ENCODE data around the gene HDAC7. TPM values are rescaled to one million over a fixed set of nuclear protein-coding genes. Genes with fewer than 3 reads are reported as not detected.
A peak's percentile ranks its signal among the peaks of the same experiment; 100 is the strongest.
"Not testable (repeated sequence)": the region's sequence is repeated elsewhere in the genome, so short reads cannot be mapped to it uniquely, and the experiment has no call there.

The HDAC7 gene
- total and polyA plus RNA-seq, 2 of the 13 experiments (the other 11 are each of a cell fraction or from before 2014, with no cell fraction given) = 4.6 to 10.8 TPM

- TF ChIP-seq NRL (CRISPR knock-in tag; IDR thresholded peaks at IDR 0.05; ENCODE audit: borderline replicate concordance) (0 out of 2 replicates have a peak, but pooled peaks have one; percentile 35), STAG1 (CRISPR knock-in tag; IDR thresholded peaks at IDR 0.05) (0 out of 2 replicates have a peak, but pooled peaks have one; percentile 7), HNF4A (CRISPR knock-in tag; IDR thresholded peaks at IDR 0.05) (peak; percentile 72), PLRG1 (conservative IDR thresholded peaks at IDR 0.05) (no peak), KAT8 (CRISPR knock-in tag; IDR thresholded peaks at IDR 0.05) (0 out of 2 replicates have a peak, but pooled peaks have one; percentile 21)
- TF ChIP-seq, protein P1, sequence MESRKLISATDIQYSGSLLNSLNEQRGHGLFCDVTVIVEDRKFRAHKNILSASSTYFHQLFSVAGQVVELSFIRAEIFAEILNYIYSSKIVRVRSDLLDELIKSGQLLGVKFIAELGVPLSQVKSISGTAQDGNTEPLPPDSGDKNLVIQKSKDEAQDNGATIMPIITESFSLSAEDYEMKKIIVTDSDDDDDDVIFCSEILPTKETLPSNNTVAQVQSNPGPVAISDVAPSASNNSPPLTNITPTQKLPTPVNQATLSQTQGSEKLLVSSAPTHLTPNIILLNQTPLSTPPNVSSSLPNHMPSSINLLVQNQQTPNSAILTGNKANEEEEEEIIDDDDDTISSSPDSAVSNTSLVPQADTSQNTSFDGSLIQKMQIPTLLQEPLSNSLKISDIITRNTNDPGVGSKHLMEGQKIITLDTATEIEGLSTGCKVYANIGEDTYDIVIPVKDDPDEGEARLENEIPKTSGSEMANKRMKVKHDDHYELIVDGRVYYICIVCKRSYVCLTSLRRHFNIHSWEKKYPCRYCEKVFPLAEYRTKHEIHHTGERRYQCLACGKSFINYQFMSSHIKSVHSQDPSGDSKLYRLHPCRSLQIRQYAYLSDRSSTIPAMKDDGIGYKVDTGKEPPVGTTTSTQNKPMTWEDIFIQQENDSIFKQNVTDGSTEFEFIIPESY (CRISPR knock-in tag; IDR thresholded peaks at IDR 0.05) = peak; percentile 56; the same call in 1 of the 2 replicates
Observed at GRCh38 chr12:47817272-47818006, 2.3 kb downstream of the HDAC7 start (continued).

- H3K79me2 ChIP-seq (ENCODE audit: insufficient read depth, low read length) = peaks cover 1% of the 10 kb centered on the region
- H3K27ac ChIP-seq (ENCODE audit: extremely low read length, insufficient read depth, low read length) = no peak overlapping the region
- CTCF ChIA-PET (ENCODE audit: low intra/inter-chr PET ratio, low total read pairs) = interaction anchor here (1.6 kb wide), 1 partner anchor 21 kb away, joined by 4 read pairs; no protein-coding TSS in a partner anchor
- intact Hi-C loops (cut with micrococcal nuclease; ENCODE audit: unreplicated experiment) = no loop called here
- peaks cover 4% of the 10 kb centered on the region; the same call in 1 of the 2 replicates for H4K20me1 ChIP-seq (ENCODE audit: insufficient read depth, low read length)
- H3K27me3 ChIP-seq (ENCODE audit: control insufficient read depth in 1 of 2, insufficient read depth in 2 of 2, low read length in 2 of 2) = peaks cover 0 to under 1% of the 10 kb centered on the region in 2 experiments; a peak in 2 of 5 replicates
- TF ChIP-seq, protein P2, sequence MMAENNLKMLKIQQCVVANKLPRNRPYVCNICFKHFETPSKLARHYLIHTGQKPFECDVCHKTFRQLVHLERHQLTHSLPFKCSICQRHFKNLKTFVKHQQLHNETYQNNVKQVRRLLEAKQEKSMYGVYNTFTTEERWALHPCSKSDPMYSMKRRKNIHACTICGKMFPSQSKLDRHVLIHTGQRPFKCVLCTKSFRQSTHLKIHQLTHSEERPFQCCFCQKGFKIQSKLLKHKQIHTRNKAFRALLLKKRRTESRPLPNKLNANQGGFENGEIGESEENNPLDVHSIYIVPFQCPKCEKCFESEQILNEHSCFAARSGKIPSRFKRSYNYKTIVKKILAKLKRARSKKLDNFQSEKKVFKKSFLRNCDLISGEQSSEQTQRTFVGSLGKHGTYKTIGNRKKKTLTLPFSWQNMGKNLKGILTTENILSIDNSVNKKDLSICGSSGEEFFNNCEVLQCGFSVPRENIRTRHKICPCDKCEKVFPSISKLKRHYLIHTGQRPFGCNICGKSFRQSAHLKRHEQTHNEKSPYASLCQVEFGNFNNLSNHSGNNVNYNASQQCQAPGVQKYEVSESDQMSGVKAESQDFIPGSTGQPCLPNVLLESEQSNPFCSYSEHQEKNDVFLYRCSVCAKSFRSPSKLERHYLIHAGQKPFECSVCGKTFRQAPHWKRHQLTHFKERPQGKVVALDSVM (CRISPR knock-in tag; IDR thresholded peaks at IDR 0.05) = peak; percentile 86; the same call in 1 of the 2 replicates
- TF ChIP-seq RBAK (CRISPR knock-in tag; IDR thresholded peaks at IDR 0.05) = no peak
- WGBS (ENCODE audit: low lambda C conversion rate) = 100% methylated on average over 3 of the region's 12 CpGs
- 0 out of 6 replicates have a peak overlapping the region, but pooled peaks of 1 of the 3 experiments have one; percentile 11 for H3K4me3 ChIP-seq (replicated peaks in 1 of 3; ENCODE audit: insufficient read depth in 1 of 3, low read depth in 2 of 3, low read length in 3 of 3)
- ATAC-seq = no peak
- no peak overlapping the region for H3K9ac ChIP-seq (ENCODE audit: insufficient read depth, low read depth, low read length)
- no TSS peak for BruUV-seq (replicated peaks)
- H3K36me3 ChIP-seq (replicated peaks in 1 of 2; ENCODE audit: control insufficient read depth in 1 of 2, insufficient read depth in 2 of 2, low read length in 2 of 2) = no peaks in the 10 kb centered on the region
- peaks cover 44% of the 10 kb centered on the region for H3K4me1 ChIP-seq (ENCODE audit: insufficient read depth, low read length)
- H3K9me3 ChIP-seq (ENCODE audit: low read length) = no peaks in the 10 kb centered on the region
- no peak for FAIRE-seq
- in situ Hi-C loops (cut with HindIII; ENCODE audit: extremely low pct_ligation_motif_present, low pct_unique_long_range_greater_than_20kb) = no loop called here
- peak overlapping the region; percentile 82 for H3K4me2 ChIP-seq (ENCODE audit: low read depth, low read length)
- POLR2A ChIA-PET = interaction anchor here (1.6 to 1.8 kb wide), 2 partner anchors 15 to 21 kb away, joined by 4 to 5 read pairs; no protein-coding TSS in a partner anchor
- DNase-seq (ENCODE audit: low spot score) = no peak
- no peak overlapping the region for H2AFZ ChIP-seq (ENCODE audit: low read length)
Observed at GRCh38 chr12:47816403-47817271, 3.1 kb downstream of the HDAC7 start.

DNA sequence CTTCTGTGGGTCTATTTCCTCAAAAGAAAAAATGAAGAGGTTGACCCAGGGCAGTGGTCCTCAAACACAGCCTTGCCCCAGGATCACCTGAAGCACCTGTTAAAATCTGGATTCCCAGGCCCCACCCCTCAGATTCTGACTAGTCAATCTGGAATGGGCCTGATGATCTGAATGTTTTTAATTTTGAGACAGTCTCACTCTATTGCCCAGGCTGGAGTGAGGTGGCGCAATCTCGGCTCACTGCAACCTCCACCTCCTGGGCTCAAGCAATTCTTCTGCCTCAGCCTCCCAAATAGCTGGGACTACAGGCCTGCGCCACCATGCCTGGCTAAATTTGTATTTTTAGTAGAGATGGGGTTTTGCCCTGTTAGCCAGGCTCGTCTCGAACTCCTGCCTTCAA, 4.3 kb downstream of the HDAC7 start:
- H3K4me3 ChIP-seq (replicated peaks in 1 of 3; ENCODE audit: insufficient read depth in 1 of 3, low read depth in 2 of 3, low read length in 3 of 3); POLR2A ChIA-PET; H4K20me1 ChIP-seq (ENCODE audit: insufficient read depth, low read length); H3K27ac ChIP-seq (ENCODE audit: extremely low read length, insufficient read depth, low read length); H3K79me2 ChIP-seq (ENCODE audit: insufficient read depth, low read length); H3K27me3 ChIP-seq (ENCODE audit: control insufficient read depth in 1 of 2, insufficient read depth in 2 of 2, low read length in 2 of 2); H3K9ac ChIP-seq (ENCODE audit: insufficient read depth, low read depth, low read length); ATAC-seq; H2AFZ ChIP-seq (ENCODE audit: low read length); H3K9me3 ChIP-seq (ENCODE audit: low read length); intact Hi-C loops (cut with micrococcal nuclease; ENCODE audit: unreplicated experiment); in situ Hi-C loops (cut with HindIII; ENCODE audit: extremely low pct_ligation_motif_present, low pct_unique_long_range_greater_than_20kb); H3K4me2 ChIP-seq (ENCODE audit: low read depth, low read length); DNase-seq (ENCODE audit: low spot score); H3K36me3 ChIP-seq (replicated peaks in 1 of 2; ENCODE audit: control insufficient read depth in 1 of 2, insufficient read depth in 2 of 2, low read length in 2 of 2); FAIRE-seq; CTCF ChIA-PET (ENCODE audit: low intra/inter-chr PET ratio, low total read pairs); BruUV-seq (replicated peaks): not testable (repeated sequence)
- 97% methylated on average over 5 of the region's 5 CpGs for WGBS (ENCODE audit: low lambda C conversion rate)
- peaks cover 32% of the 10 kb centered on the region for H3K4me1 ChIP-seq (ENCODE audit: insufficient read depth, low read length)

All from HepG2 (cell line).